GM12891 (cell line): ENCODE measurements around the gene COA5.
A peak's percentile ranks its signal among the peaks of the same experiment; 100 is the strongest.

ENCODE experiments used
- DNase-seq: peaks from one replicate; pipeline ENCODE4 v3.0.0; 2011; ENCODE audit warnings: low spot score; ENCODE audit not compliant: insufficient read length
- FAIRE-seq: peaks from 2 replicates; lab custom pipeline; 2011; peaks lifted over from hg19 to GRCh38; lab: Jason Lieb, UNC
- PAX5 ChIP-seq: IDR thresholded peaks from 2 replicates; pipeline ENCODE4 v1.6.1; 2011; ENCODE audit warnings: low read length, moderate library complexity, mild to moderate bottlenecking; ENCODE audit not compliant: insufficient read depth, severe bottlenecking
- POLR2A ChIP-seq: IDR thresholded peaks from 2 replicates; pipeline ENCODE4 v1.6.1; 2011; ENCODE audit warnings: low read depth, low read length, control low read depth
- POLR2AphosphoS5 ChIP-seq: IDR thresholded peaks from 2 replicates; pipeline ENCODE4 v1.6.1; 2011; ENCODE audit warnings: low read depth, low read length, control low read depth
- POU2F2 ChIP-seq: IDR thresholded peaks from 2 replicates; pipeline ENCODE4 v1.6.1; 2011; ENCODE audit warnings: low read depth, mild to moderate bottlenecking, control low read depth, low read length, moderate library complexity
- SPI1 ChIP-seq: IDR thresholded peaks from 2 replicates; pipeline ENCODE4 v1.6.1; 2011; ENCODE audit warnings: low read depth, low read length, control low read depth
- TAF1 ChIP-seq: IDR thresholded peaks from 2 replicates; pipeline ENCODE4 v1.6.1; 2011; ENCODE audit warnings: low read depth, low read length, control low read depth

COA5 gene

DNA sequence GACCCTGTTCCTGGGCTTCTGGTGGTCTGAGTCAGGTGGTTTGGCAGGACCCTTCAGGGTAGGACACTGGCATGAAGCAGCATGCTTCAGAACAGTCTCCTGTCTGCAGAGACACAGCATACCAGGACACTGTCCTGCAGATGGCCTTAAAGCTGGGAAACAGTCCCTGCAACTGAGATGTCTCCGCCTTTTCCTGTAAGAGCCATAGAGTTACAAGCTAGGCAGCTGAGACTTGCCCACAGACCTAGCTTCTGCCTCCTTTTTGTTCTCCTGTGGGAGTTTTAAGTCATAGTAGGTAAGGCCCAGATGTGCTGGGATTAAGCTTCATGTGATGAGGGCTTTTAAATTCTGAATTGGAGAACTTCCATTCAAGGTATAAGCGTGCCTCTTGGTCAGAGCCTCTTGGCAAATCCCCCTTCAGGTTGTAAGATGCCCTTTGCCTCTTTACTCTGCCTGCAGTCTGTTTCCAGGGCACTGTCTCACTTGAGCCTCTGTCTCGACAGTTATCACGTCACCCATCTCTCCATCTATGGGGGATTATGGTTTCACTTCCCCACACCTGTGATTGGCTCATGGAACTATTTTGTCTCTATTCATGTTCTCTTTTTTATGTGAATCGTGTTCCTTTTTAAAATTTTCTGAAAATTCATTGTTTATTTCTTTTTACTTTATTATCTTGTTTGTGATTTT lies 51.8 kb downstream of the COA5 start:
- TF ChIP-seq POLR2AphosphoS5 (no peak), SPI1 (peak; percentile 99)
- DNase-seq (peak; percentile 55), FAIRE-seq (peak; percentile 88)

GRCh38 chr2:98555696-98556095 lies 52.6 kb downstream of the COA5 start:
- no peak for TF ChIP-seq POLR2A
- no peak for TF ChIP-seq TAF1
- no peak for DNase-seq
- FAIRE-seq = peak; percentile 5

DNA sequence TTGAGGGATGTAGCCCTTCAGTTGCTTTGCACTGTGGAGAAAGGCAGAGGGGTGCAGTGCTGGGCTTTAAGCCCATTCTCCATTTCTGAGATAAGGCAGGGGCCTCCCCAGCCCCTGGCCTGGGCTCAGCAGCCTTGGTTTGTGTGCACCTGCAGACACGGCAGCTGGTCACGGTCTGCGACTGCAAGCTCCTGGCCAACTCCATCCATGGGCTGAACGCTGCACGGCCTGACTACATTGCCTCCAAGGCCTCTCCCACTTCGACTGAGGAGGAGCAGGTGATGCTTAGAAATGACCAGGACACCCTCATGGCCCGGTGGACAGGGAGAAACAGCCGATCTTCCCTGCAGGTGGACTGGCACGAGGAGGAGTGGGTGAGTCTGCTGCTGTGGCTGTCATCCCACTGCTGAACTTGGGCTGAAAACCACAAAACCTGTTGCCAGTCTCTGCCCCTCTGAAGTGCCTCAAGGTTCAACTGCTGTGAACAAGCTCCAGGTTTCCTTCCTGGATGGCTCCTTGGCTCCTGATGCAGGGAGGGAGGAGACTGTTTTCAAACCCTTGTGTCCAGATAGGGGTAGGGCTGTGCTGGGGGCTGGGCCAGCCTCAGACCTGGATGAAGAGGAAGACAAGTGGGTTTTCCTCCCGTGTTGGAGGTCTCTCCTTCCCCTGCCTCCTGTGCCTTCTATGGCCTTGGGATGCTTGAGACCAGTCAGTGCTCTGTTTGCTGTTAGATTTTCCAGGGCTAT lies 54.0 kb downstream of the COA5 start:
- FAIRE-seq (peak; percentile 90), DNase-seq (no peak)
- TF ChIP-seq POU2F2 (no peak), TAF1 (no peak), SPI1 (no peak), POLR2A (no peak), POLR2AphosphoS5 (no peak), PAX5 (no peak)

DNA sequence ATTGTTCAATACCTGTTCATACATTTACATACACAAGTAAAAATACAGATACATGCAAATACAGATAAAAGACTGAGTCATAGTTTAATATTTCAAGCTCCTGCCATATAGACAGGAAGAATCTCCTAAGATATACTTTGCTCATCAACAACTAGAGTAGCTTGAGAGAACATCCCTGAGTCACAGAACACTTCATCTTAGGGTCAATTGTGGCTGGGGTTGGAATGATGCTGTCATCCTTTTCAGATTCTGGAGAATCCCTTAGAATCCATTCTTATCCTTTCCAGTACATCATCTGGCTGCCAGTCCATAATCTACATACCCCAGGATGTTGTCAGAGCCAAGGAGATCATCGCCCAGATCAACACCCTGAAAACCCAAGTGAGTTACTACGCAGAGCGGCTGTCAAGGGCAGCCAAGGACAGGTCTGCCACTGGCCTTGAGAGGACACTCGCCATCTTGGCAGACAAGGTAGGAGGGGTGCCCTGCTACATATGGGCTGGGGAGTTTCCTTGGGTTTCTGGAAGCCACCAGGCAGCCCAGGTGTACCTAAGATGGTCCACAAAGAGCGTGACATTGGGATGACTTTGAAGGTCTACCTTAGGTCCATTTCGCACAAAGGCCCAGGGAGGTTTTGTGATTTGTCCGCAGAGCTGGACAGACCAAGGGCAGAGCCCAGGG lies 55.7 kb downstream of the COA5 start:
- DNase-seq (no peak), FAIRE-seq (peak; percentile 35)
- no peak for TF ChIP-seq POLR2AphosphoS5
- no peak for TF ChIP-seq PAX5
- no peak for TF ChIP-seq POLR2A
- no peak for TF ChIP-seq POU2F2
- no peak for TF ChIP-seq TAF1
- no peak for TF ChIP-seq SPI1

GRCh38 chr2:98551316-98551715 lies 57.0 kb downstream of the COA5 start:
- FAIRE-seq (peak; percentile 70), DNase-seq (no peak)
- no peak for TF ChIP-seq POU2F2
- no peak for TF ChIP-seq POLR2AphosphoS5
- TF ChIP-seq POLR2A = no peak
- no peak for TF ChIP-seq SPI1
- no peak for TF ChIP-seq TAF1
- no peak for TF ChIP-seq PAX5

- no peak for TF ChIP-seq POU2F2
- no peak for TF ChIP-seq SPI1
- TF ChIP-seq POLR2A = no peak
- no peak for TF ChIP-seq PAX5
- TF ChIP-seq TAF1 = no peak
- TF ChIP-seq POLR2AphosphoS5 = no peak
- FAIRE-seq (no peak), DNase-seq (no peak)
Observed at GRCh38 chr2:98550165-98550564, 58.1 kb downstream of the COA5 start.
